Measurements from ENCODE around the gene RNF44. TPM values are rescaled to one million over a fixed set of nuclear protein-coding genes. Genes with fewer than 3 reads are reported as not detected.

Gene RNF44
- total and polyA plus RNA-seq, 2 of the 4 experiments (the other 2 are of a cell fraction) = 0.54 to 12.4 TPM

- ChIA-PET POLR2A (ENCODE audit: unreplicated experiment) (interaction anchor here (0.5 kb wide), 1 partner anchor 137 kb away, joined by 12 read pairs; no protein-coding TSS in a partner anchor), CTCF (interaction anchor here (0.6 to 1.8 kb wide), 9 partner anchors 40 to 157 kb away, joined by 3 to 7 read pairs (median 4); partner anchors contain the start of genes CLTB, EIF4E1B and SNCB)
- no peak overlapping the region for H2BK20ac ChIP-seq (ENCODE audit: low read depth, low read length)
- H3K79me1 ChIP-seq (ENCODE audit: low read depth in 1 of 2, low read length in 2 of 2) = no peaks in the 10 kb centered on the region
- H2AK9ac ChIP-seq (replicated peaks; ENCODE audit: low read depth, low read length, poor library complexity) = no peak overlapping the region
- no peak overlapping the region for H4K91ac ChIP-seq (ENCODE audit: insufficient read depth, low read depth, low read length)
- no peaks in the 10 kb centered on the region for H3K9me1 ChIP-seq (ENCODE audit: insufficient read depth, low read length)
- H4K20me1 ChIP-seq (ENCODE audit: insufficient read depth, low read length) = no peaks in the 10 kb centered on the region
- no peak overlapping the region for H3K4me2 ChIP-seq (ENCODE audit: low read depth, low read length)
- no peaks in the 10 kb centered on the region for H3K9me3 ChIP-seq (ENCODE audit: control insufficient read depth, insufficient read depth, low read length)
- no peak overlapping the region for H3K23ac ChIP-seq (ENCODE audit: low read depth, low read length)
- ATAC-seq (ENCODE audit: low read depth) = peak; percentile 95
- H4K8ac ChIP-seq (ENCODE audit: low read depth in 2 of 2, low read length in 2 of 2) = no peak overlapping the region
- H3K56ac ChIP-seq (ENCODE audit: extremely low read depth, insufficient read depth, low read length) = no peak overlapping the region
- H3K4ac ChIP-seq (ENCODE audit: low read depth, low read length) = no peak overlapping the region
- no peak overlapping the region for H3K4me3 ChIP-seq (ENCODE audit: insufficient read depth, low read depth, low read length)
- H3K27me3 ChIP-seq (ENCODE audit: control insufficient read depth, insufficient read depth, low read length) = peaks cover 5% of the 10 kb centered on the region; the same call in 1 of the 2 replicates
- no TSS peak for BruUV-seq (replicated peaks)
- dilution Hi-C loops (cut with HindIII; ENCODE audit: low sequenced_read_pairs, unreplicated experiment) = no loop called here
- no peak overlapping the region for H3K9ac ChIP-seq (ENCODE audit: low read depth, low read length)
- H3K36me3 ChIP-seq (ENCODE audit: control insufficient read depth, insufficient read depth, low read length) = no peaks in the 10 kb centered on the region
- no peaks in the 10 kb centered on the region for H3K4me1 ChIP-seq (ENCODE audit: control insufficient read depth, insufficient read depth, low read length)
- WGBS, 2 experiments (ENCODE audit: extremely low coverage in 2 of 2, insufficient read length in 1 of 2) = 21% methylated on average over 4 of the region's 18 CpGs; no CpG with 5 or more reads in 1 of the 2 experiments
- intact Hi-C loops (cut with micrococcal nuclease) = loop anchor here (1.0 kb wide), 4 partner anchors 41 to 85 kb away; partner anchors contain the start of gene TSPAN17
- H2BK5ac ChIP-seq (ENCODE audit: low read depth, low read length, poor library complexity, severe bottlenecking) = no peak overlapping the region
- no peak overlapping the region for H3K18ac ChIP-seq (ENCODE audit: low read depth, low read length)
- no peak overlapping the region for H2AK5ac ChIP-seq (ENCODE audit: low read depth, low read length)
- H3K14ac ChIP-seq (replicated peaks; ENCODE audit: low read depth, low read length) = no peak overlapping the region
- peak; percentile 32 for DNase-seq
- no peak overlapping the region for H2BK120ac ChIP-seq (ENCODE audit: low read depth, low read length)
- no peak overlapping the region for H2BK15ac ChIP-seq (ENCODE audit: low read depth, low read length)
- peak overlapping the region; percentile 3 for H2AFZ ChIP-seq (replicated peaks; ENCODE audit: low read length, poor library complexity)
- in situ Hi-C loops (cut with MboI; ENCODE audit: low sequenced_read_pairs) = loop anchor here (10.0 to 25.0 kb wide), 2 partner anchors 51 to 836 kb away; no protein-coding TSS in a partner anchor
- H4K5ac ChIP-seq (ENCODE audit: low read depth, low read length) = no peak overlapping the region
- no peak overlapping the region for H3K27ac ChIP-seq (ENCODE audit: insufficient read depth, low read length)
- peak; percentile 82 for TF ChIP-seq CTCF (conservative IDR thresholded peaks at IDR 0.05; ENCODE audit: low read depth, low read length)
- TF ChIP-seq CHD1 (IDR thresholded peaks at IDR 0.05; ENCODE audit: low read depth, low read length) = no peak
- TF ChIP-seq RCOR1 (IDR thresholded peaks at IDR 0.05; ENCODE audit: insufficient replicate concordance, low read length) = no peak
- TF ChIP-seq NFE2L2 (IDR thresholded peaks at IDR 0.05; ENCODE audit: low read depth, low read length) = no peak
- TF ChIP-seq RFX5 (IDR thresholded peaks at IDR 0.05; ENCODE audit: low read depth, low read length) = no peak
- TF ChIP-seq POLR2A (IDR thresholded peaks at IDR 0.05; ENCODE audit: low read depth, low read length) = no peak
- TF ChIP-seq SMC3 (IDR thresholded peaks at IDR 0.05; ENCODE audit: low read depth, low read length) = peak; percentile 91
- no peak for TF ChIP-seq USF2 (IDR thresholded peaks at IDR 0.05; ENCODE audit: low read depth, low read length)
- no peak for TF ChIP-seq FOS (IDR thresholded peaks at IDR 0.05; ENCODE audit: low read depth, low read length)
- TF ChIP-seq BHLHE40 (IDR thresholded peaks at IDR 0.05; ENCODE audit: low read depth, low read length) = no peak
- TF ChIP-seq MAZ (IDR thresholded peaks at IDR 0.05; ENCODE audit: borderline replicate concordance, low read depth, low read length) = no peak; the same call in 1 of the 2 replicates
- TF ChIP-seq RAD21 (IDR thresholded peaks at IDR 0.05; ENCODE audit: low read length) = peak; percentile 86
- no peak for TF ChIP-seq MAFK (IDR thresholded peaks at IDR 0.05; ENCODE audit: low read depth, low read length)
- TF ChIP-seq MXI1 (IDR thresholded peaks at IDR 0.05; ENCODE audit: borderline replicate concordance, low read depth, low read length) = no peak
Observed at GRCh38 chr5:176573564-176574296, 36.5 kb upstream of the RNF44 start.

Data from IMR-90 (cell line).